ENCODE data around the gene CCDC83. TPM values are rescaled to one million over a fixed set of nuclear protein-coding genes. Genes with fewer than 3 reads are reported as not detected.
A peak's percentile ranks its signal among the peaks of the same experiment; 100 is the strongest.

Gene CCDC83
- total RNA-seq, 1 experiment from 2014 or later, result not detected

- DNase-seq (ENCODE audit: low spot score), result no peak
- in situ Hi-C loops (cut with HindIII; ENCODE audit: low sequenced_read_pairs), result no loop called here
These were observed 98.4 kb downstream of the CCDC83 start for GRCh38 chr11:85953491-85954143.

- no peak for DNase-seq (ENCODE audit: low spot score)
- in situ Hi-C loops (cut with HindIII; ENCODE audit: low sequenced_read_pairs), result no loop called here
These were observed 100.3 kb downstream of the CCDC83 start for GRCh38 chr11:85955531-85955930.

- in situ Hi-C loops (cut with HindIII; ENCODE audit: low sequenced_read_pairs), result no loop called here
- no peak for DNase-seq (ENCODE audit: low spot score)
These were observed 105.5 kb downstream of the CCDC83 start for GRCh38 chr11:85960678-85961077.

GRCh38 chr11:85961130-85961529, 105.9 kb downstream of the CCDC83 start:
- DNase-seq (ENCODE audit: low spot score), result no peak
- in situ Hi-C loops (cut with HindIII; ENCODE audit: low sequenced_read_pairs), result no loop called here

GRCh38 chr11:85961930-85962363, 106.8 kb downstream of the CCDC83 start:
- in situ Hi-C loops (cut with HindIII; ENCODE audit: low sequenced_read_pairs), result no loop called here
- no peak for DNase-seq (ENCODE audit: low spot score)

- DNase-seq (ENCODE audit: low spot score), result no peak
- in situ Hi-C loops (cut with HindIII; ENCODE audit: low sequenced_read_pairs), result no loop called here
These were observed 110.0 kb downstream of the CCDC83 start for GRCh38 chr11:85965202-85965601.

GRCh38 chr11:85967457-85967856, 112.3 kb downstream of the CCDC83 start:
- peak; percentile 53 for DNase-seq (ENCODE audit: low spot score)
- in situ Hi-C loops (cut with HindIII; ENCODE audit: low sequenced_read_pairs), result no loop called here

Other genes with a start within 250 kb of the CCDC83 start
- gene DLG2, start 228.0 kb upstream of the CCDC83 start, total RNA-seq (2014; rRNA removed; shearing (Covaris generic)), result 3.8 and 6.6 TPM in 2 replicates
- gene TMEM126B, start 226.8 kb upstream of the CCDC83 start, total RNA-seq (2014; rRNA removed; shearing (Covaris generic)), result 124 and 163 TPM in 2 replicates
- gene TMEM126A, start 207.4 kb upstream of the CCDC83 start, total RNA-seq (2014; rRNA removed; shearing (Covaris generic)), result 12.5 and 29.9 TPM in 2 replicates
- 28.1 and 33.9 TPM in 2 replicates for gene CREBZF, start 190.3 kb upstream of the CCDC83 start, total RNA-seq (2014; rRNA removed; shearing (Covaris generic))
- gene CCDC89, start 169.2 kb upstream of the CCDC83 start, total RNA-seq (2014; rRNA removed; shearing (Covaris generic)), result 8.6 and 10.7 TPM in 2 replicates
- 16.0 and 16.8 TPM in 2 replicates for gene SYTL2, start 44.2 kb upstream of the CCDC83 start, total RNA-seq (2014; rRNA removed; shearing (Covaris generic))
- gene PICALM, start 213.7 kb downstream of the CCDC83 start, total RNA-seq (2014; rRNA removed; shearing (Covaris generic)), result 45.5 and 101 TPM in 2 replicates